Measurements from ENCODE around the gene RNF115.
"Not testable (repeated sequence)": the region's sequence is repeated elsewhere in the genome, so short reads cannot be mapped to it uniquely, and the experiment has no call there.

The RNF115 gene

DNA sequence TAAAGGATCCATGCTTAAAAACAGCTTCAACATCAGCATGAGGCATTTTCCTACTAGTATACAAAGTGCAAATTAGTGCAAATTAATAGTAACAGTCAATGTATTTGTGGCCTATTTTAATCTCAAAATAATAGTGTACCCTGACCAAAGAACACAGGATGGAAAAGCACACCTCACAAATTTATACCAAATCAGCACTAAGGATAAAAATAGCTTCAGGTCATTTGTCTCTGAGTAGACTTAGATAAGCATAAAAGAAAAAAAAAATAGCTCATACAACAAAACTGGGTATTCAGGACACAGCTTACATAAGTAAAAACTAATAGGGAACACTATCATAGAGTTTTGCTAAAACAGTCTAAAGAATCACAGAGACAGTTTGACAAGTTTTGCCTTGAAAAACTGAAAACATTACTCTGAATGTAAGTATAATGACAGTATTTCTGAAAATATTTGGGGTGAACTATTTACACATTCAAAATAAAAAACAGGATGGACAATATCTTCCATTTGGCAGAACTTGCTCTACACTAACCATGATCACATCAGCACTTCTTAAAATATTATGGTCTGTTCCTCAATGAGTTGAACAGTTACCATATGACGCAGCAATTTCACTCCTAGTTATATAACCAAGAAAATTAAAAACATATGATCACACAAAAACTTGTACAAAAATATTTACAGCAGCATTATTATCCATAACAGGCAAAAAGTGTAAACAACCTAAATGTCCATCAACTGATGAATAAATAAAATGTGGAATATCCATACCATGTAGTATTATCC, 46.3 kb downstream of the RNF115 start:
- TF ChIP-seq, protein P1, sequence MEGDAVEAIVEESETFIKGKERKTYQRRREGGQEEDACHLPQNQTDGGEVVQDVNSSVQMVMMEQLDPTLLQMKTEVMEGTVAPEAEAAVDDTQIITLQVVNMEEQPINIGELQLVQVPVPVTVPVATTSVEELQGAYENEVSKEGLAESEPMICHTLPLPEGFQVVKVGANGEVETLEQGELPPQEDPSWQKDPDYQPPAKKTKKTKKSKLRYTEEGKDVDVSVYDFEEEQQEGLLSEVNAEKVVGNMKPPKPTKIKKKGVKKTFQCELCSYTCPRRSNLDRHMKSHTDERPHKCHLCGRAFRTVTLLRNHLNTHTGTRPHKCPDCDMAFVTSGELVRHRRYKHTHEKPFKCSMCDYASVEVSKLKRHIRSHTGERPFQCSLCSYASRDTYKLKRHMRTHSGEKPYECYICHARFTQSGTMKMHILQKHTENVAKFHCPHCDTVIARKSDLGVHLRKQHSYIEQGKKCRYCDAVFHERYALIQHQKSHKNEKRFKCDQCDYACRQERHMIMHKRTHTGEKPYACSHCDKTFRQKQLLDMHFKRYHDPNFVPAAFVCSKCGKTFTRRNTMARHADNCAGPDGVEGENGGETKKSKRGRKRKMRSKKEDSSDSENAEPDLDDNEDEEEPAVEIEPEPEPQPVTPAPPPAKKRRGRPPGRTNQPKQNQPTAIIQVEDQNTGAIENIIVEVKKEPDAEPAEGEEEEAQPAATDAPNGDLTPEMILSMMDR (IDR thresholded peaks at IDR 0.05; ENCODE audit: extremely low read depth, missing control alignments): no peak
- no peak for DNase-seq (ENCODE audit: low spot score)

DNA sequence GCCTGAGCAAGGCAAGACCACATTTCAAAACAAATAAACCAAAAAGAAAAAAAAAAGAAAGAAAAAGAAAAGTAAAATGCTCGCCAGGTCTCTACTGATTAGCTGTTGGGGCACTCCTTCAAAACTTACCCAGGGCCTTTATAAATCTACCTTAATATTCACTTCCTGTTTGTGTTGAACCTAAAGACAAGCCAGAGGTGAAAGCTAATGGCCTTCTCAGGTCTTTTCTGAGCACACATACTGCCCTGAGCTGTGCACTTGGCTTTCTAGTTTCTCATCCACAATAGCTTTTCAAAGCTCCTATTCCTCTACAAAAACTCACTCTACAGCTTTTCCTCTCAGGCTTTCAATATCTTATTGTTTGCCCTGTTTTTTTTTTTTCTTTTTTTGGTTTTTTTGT, 50.5 kb downstream of the RNF115 start:
- DNase-seq (ENCODE audit: low spot score): no peak
- TF ChIP-seq, protein P1 (IDR thresholded peaks at IDR 0.05; ENCODE audit: extremely low read depth, missing control alignments): no peak

DNA sequence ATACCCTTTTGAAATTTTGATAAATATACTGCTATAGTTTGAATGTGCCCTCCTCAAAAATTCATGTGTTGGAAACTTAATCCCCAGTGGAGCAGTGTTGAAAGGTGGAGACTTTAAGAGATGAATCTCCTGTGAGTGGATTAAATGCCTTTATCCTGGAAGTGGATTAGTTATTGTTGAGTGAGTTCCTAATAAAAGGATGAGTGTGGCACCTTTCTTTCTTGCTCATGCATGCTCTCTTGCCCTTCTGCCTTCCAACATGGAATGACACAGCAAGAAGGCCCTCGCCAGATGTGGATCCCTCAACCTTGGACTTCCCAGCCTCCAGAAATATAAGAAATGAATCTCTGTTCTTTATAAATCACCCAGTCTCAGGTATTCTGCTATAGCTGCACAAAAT, 52.8 kb downstream of the RNF115 start:
- no peak for DNase-seq (ENCODE audit: low spot score)
- TF ChIP-seq, protein P1 (IDR thresholded peaks at IDR 0.05; ENCODE audit: extremely low read depth, missing control alignments): no peak

DNA sequence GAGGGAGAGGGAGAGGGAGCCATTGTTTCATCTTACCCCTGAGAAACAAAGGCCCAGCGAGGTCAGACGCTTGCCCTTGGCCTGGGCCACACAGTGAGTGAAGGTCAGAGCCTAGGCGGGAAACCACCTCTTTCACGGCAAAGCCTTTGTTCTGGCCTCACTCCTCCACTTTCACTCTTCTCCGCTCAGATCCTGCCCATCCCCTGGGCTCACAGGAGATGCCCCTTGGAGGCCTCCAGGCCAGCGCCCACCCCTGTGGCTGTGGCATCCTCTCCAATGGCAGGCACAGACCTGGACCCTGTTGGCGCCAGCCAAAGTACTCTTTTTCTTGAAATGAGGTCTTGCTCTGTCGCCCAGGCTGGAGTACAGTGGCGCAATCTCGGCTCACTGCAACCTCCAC, 55.9 kb downstream of the RNF115 start:
- DNase-seq (ENCODE audit: low spot score): not testable (repeated sequence)

DNA sequence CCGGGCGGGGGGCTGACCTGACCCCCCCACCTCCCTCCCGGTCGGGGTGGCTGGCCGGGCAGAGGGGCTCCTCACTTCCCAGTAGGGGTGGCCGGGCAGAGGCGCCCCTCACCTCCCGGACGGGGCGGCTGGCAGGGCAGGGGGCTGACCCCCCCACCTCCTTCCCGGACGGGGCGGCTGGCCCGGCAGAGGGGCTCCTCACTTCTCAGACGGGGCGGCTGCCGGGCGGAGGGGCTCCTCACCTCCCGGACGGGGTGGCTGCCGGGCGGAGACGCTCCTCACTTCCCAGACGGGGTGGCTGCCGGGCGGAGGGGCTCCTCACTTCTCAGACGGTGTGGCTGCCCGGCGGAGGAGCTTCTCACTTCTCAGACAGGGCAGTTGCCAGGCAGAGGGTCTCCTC, 57.0 kb downstream of the RNF115 start:
- not testable (repeated sequence) for DNase-seq (ENCODE audit: low spot score)

DNA sequence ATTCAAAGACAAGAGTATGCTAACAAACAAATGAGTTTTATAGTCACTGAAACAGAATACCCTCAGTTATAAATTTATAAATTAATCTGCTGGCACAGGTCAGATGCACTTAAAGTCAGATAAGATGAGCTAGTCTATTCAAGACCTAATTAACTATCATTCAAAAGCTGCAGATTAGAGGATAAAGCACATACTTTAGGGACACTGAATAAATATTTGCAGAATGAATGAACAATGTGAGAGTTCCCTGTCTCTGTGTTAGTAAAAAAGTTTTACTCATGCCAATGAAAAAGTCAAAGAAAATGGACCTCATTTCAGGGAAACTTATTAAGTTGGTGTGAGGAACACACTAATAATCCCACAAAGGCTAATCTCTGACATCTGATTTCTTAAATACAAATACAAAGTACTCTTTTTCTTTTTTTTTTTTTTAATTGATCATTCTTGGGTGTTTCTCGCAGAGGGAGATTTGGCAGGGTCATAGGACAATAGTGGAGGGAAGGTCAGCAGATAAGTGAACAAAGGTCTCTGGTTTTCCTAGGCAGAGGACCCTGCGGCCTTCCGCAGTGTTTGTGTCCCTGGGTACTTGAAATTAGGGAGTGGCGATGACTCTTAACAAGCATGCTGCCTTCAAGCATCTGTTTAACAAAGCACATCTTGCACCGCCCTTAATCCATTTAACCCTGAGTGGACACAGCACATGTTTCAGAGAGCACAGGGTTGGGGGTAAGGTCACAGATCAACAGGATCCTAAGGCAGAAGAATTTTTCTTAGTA, 58.1 kb downstream of the RNF115 start:
- not testable (repeated sequence) for DNase-seq (ENCODE audit: low spot score)

DNA sequence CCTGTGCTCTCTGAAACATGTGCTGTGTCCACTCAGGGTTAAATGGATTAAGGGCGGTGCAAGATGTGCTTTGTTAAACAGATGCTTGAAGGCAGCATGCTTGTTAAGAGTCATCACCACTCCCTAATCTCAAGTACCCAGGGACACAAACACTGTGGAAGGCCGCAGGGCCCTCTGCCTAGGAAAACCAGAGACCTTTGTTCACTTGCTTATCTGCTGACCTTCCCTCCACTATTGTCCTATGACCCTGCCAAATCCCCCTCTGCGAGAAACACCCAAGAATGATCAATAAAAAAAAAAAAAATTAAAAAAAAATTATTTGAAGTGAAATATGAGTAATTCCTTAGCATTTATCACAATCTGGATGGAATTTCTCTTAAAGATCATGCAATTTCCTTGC, 58.8 kb downstream of the RNF115 start:
- DNase-seq (ENCODE audit: low spot score): not testable (repeated sequence)

DNA sequence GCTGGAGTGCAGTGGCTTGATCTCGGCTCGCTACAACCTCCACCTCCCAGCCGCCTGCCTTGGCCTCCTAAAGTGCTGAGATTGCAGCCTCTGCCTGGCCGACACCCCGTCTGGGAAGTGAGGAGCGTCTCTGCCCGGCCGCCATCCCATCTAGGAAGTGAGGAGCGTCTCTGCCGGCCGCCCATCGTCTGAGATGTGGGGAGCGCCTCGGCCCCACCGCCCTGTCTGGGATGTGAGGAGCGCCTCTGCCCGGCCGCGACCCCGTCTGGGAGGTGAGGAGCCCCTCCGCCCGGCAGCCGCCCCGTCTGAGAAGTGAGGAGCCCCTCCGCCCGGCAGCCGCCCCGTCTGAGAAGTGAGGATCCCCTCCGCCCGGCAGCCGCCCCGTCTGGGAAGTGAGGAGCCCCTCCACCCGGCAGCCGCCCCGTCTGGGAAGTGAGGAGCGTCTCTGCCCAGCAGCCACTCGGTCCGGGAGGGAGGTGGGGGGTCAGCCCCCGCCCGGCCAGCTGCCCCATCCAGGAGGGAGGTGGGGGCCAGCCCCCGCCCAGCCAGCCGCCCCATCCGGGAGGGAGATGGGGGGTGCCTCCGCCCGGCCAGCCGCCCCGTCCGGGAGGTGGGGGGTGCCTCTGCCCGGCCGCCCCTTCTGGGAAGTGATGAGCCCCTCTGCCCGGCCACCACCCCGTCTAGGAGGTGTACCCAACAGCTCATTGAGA, 59.5 kb downstream of the RNF115 start:
- DNase-seq (ENCODE audit: low spot score): not testable (repeated sequence)

DNA sequence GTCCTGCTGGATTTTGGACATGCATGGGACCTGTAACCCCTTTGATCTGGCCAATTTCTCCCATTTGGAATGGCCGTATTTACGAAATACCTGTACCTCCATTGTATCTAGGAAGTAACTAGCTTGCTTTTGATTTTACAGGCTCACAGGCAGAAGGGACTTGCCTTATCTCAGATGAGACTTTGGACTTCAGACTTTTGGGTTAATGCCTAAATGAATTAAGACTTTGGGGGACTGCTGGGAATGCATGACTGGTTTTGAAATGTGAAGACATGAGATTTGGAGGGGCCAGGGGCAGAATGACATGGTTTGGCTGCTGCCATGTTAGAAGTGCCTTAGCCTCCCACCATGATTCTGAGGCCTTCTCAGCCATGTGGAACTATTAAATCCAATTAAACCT, 61.9 kb downstream of the RNF115 start:
- not testable (repeated sequence) for DNase-seq (ENCODE audit: low spot score)

DNA sequence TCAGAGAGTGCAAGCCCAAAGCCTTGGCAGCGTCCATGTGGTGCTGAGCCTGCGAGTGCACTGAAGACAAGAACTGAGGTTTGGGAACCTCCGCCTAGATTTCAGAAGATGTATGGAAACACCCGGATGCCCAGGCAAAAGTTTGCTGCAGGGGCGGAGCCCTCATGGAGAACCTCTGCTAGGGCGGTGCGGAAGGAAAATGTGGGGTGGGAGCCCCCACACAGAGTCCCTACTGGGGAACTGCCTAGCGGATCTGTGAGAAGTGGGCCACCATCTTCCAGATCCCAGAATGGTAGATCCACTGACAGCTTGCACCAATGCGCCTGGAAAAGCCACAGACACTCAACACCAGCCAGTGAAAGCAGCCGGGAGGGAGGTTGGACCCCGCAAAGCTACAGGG, 62.4 kb downstream of the RNF115 start:
- not testable (repeated sequence) for DNase-seq (ENCODE audit: low spot score)

DNA sequence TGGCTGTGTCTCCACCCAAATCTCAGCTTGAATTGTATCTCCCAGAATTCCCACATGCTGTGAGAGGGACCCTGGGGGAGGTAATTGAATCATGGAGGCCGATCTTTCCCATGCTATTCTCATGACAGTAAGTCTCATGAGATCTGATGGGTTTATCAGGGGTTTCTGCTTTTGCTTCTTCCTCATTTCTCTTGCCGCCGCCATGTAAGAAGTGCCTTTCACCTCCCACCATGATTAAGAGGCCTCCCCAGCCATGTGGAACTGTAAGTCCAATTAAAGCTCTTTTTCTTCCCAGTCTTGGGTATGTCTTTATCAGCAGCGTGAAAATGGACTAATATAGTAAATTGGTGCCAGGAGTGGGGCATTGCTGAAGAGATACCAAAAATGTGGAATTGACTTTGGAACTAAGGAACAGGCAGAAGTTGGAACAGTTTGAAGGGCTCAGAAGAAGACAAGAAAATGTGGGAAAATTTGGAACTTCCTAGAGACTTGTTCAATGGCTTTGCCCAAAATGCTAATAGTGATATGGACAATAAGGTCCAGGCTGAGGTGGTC, 63.4 kb downstream of the RNF115 start:
- not testable (repeated sequence) for DNase-seq (ENCODE audit: low spot score)
